NCI-H146 (cell line): ENCODE results near the gene MAPK7.
A peak's percentile ranks its signal among the peaks of the same experiment; 100 is the strongest.

Experiments used
- DNase-seq: peaks from one replicate; lab custom pipeline; 2025; lab: John Stamatoyannopoulos, UW

Gene MAPK7

DNA sequence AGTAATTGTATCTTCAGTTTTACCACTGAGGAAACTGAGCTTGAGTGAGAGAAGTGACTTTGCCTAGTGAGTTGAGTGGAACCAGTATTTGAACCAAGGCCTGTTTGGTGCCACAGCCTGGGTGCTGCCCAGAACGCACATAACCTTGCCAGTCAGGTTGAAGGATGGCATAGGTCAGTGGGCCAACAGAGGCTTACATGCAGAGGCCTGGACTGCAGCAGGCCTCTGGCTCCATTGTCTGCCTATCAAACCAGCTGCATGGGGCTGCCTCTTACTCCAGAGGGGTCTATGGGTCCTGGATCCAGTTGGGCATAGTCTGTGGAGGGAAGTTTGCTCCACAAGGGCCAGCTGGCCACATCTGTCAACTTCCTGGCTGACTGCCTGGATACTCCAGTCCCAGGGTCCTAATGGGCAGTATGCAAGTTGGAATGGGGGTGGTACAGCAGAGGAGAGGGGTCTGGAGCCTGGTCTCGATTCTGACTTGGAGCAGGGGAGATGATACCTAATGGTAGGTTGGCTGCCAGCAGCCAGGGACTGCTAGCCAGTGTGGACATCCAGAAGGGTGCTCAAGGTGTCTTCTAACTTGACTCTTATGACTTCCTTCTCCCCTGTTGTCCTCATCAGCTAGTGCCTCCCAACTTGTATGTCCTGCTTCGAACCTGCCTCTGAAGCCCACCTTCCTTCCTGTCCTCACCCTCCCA, 21.6 kb downstream of the MAPK7 start:
- no peak for DNase-seq

DNA sequence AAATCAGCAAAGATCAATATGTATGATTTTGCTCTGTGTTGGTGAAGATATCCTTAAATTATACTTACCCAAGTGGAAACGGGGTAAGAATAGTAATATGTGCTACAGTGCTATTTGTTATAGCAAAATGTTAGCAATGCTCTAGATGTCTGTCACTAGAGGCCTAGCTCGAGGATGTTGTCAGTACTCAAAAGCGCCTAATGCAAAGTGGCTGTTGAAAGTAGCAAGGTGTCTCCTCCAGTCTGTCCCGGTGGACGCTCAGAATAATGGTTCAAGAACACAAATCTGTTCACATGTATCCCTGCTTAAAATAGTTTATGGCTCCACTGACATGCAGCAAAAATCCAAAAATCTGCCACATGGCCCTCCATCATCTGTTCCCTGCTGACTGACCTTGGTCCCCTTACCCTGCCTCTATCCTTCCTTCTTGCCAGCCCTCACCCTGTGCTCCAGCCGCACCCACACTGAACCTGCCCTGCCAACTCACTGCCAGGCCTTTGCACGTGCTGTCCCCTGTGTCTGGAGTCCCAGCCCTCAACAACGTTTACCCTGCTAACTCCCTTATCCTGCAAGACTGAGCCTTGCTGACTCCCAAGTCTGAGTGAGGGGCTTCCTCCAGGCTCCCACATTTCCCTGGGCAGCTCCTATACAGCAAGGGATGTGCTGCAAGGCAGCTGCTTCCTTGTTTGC, 23.2 kb downstream of the MAPK7 start:
- no peak for DNase-seq

DNA sequence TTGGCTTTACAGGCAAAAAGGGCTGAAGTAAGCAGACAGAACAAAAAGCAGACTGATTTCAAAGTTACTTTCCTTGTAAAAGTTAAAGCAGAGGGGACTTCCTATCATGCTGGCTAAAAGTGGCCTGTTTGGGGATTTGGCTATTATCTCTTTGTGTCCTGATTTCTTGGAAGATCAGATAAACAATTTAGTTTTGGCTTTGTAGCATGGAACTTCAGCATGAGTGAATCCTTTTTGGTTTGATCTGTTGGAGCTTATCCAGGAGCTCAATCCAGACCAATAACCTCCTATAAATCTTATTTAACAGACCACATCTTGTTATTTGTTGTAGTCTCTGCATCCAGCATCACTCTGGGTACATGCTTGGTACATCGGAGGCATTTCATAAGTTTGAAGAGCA, 23.9 kb downstream of the MAPK7 start:
- DNase-seq: no peak

DNA sequence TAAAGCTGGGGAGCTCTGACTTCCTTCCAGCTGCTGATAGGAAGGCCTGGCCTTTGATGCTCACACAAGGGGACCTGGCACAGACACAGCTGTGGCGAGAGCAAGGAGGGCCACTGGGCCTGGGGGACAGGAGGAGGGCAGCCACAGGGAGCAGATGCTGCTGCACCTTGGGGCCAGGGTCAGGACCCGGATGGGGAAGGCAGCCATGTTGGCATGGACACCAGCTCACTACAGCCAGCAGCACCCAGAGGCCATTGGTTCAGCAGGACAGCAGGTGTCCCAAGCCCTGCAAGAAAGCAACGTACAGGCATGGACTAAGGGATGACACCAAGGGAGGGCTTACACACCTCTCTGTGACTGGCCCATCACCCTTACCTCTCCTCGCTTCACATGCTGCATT, 24.7 kb downstream of the MAPK7 start:
- no peak for DNase-seq

DNA sequence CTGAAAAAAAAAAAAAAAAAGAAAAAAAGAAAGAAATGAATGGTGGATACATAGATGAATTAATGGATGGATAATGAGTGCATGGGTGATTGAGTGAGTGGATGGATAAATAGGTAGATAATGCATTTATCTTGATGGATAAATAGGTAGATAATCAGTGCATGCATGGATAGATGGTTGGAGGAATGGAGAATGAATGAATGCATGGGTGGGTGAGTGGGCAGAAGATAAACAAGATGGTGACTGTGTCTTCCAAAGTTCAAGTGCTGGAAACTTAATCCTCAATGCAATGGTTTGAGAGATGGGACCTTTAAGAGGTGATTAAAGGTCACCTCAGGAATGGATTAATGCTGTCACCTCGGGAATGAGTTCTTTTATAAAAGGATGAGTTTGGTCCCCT, 26.0 kb downstream of the MAPK7 start:
- no peak for DNase-seq

DNA sequence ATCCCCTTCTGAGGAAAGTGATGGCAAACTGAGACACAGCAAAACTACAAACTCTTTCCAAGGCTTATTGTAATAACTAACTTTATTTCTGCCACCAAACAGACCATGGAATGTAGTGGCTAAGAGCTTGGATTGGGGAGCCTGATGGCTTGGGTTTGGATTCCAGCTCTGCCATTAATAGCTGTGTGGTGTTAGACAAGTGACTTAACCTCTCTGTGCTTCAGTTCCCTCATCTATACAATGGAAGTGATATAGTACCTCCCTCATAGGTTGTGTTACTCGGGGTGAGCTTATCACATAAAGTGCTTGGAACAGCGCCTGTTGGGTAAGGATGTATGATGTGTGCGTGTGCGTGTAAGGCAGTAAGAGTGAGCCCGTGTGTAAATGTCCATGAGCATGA, 26.8 kb downstream of the MAPK7 start:
- DNase-seq: no peak

DNA sequence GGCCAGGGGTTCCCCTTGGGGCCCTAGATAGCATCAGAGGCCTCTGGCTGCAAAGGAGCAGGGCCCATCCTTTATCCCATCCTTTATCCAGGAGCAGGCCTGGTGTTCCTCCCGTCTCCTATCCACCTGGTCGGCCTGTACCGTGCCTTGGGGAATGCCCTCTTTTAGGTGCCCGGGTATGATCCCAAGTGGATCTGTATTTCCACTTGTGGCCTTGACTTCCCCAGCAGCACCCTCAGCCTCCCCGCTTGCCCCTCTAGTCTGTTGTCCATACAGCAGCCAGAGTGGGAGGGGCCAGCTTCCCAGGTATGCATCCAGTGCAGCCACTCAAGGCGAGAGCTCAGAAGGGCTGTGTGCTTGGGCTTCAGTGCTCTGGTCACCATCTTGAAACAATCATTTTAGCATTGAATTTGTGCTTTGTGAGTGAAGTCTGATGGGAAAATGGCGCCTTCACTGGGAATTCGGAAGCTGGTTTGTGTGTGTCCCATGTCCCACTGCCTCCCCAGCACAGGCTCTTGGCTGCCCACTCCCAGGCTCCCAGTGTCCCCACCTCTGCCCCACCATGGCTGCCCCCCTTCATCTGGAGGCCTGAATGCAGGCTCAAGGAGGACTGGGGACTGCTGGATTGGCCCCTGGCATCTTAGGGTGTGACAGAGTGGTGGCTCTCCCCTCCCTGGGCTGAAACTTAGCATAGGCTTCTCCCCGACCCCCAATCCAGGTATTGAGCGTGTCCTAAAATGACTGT, 29.5 kb downstream of the MAPK7 start:
- no peak for DNase-seq

DNA sequence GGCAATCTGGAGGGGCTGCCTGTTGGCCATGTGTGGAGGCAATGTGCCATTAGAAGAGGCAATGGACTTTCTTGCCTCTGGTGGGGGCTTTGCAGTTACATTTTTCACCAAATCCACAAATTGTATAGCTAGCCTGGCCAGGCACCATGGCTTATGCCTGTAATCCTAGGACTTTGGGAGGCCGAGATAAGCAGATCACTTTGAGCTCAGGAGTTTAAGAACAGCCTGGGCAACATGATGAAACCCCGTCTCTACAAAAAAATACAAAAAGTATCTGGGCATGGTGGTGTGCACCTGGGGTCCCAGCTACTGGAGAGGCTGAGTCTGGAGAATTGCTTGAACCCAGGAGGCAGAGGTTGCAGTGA, 30.0 kb downstream of the MAPK7 start:
- DNase-seq: no peak

DNA sequence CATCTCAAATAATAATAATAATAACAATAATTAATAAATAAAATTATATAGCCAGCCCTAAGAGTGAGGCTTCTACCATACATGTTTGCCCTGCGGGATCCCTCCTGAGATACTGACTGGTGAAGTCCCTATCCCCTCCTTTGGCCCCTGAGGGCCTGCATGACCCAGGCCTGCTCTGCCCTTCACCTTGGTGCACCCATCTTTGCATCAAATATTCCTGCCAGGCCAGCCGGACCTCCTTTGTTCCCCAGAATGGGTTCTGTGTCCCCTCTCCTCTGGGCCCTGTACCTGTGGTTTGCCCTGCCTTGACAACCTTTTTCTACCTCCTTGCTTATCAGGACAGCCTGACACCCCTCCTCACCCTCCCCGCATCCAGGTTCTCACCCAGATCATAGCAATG, 30.8 kb downstream of the MAPK7 start:
- no peak for DNase-seq

DNA sequence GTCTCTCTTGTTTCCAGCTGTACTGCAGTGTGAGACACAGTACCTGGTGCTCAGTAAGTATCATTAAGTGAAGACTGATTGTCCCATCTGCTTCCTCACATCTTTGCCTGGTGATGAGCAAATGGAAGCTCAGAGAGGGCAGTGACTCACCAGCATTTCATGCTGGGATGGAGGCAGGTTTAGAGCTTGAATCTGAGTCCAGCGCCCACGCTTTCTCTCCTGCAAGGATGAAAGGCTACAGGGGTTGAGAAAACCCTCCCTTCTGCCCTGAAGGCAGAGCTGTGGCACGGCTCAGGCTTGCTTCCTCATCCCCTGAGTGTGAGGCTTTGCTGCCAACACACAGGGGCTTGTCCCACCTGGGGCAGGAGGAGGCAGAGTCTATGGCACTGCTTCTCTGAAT, 31.2 kb downstream of the MAPK7 start:
- DNase-seq: no peak

DNA sequence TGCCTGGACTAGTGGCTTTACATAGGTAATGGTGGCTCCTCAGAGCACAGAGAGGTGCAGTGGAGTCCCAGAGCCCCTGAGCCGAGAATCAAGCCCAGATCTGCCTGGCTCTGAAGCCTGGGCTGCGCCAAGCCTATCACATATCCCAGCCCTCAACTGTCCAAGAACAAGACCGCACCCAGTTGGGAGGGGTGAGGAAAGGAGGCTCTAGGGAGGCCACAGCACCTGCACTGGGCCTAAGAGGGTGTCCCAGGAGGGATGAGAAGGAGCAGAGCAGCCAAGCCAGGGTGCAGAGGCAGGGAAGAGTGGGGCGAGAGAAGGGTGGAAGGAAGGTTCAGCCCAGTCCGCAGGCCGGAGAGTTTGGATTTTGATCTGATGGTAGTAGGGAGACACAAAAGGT, 31.8 kb downstream of the MAPK7 start:
- DNase-seq: no peak

DNA sequence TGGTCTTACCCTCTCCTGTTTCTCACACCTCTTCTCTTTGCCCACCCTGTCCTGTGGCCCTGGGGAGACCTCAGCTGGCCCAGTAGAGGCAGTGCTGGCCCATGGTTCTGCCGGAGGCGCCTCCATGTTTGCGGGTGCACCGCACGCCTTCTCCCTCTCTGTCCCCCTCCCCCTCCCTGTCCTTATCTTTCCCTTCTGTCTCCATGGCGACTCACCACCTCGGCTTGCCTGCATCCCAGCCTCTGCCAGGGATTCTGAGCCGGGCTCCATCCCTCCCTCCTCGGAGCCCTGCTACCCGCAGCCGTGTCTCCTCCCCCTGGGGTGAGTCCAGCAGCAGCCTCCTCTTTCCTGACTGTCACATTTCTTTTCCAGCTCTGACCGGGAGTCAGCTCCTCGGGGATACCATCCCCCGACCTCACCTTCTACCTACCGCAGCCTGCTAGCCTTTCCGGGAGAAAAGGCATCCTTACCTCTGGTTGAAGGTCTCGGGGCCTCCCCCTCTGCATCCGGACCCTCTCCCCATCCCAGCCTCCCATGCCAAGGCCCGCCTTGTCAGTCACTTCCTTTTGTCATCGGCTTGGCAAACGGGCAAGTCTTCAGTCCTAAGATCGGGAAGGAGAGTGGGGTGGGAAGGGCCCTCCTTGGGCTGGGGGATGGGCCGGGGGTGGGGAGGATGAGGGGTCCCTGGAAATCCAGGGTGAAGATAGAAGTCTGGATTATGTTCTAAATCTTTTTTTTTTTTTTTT, 32.8 kb downstream of the MAPK7 start, which contains the start of gene RNF112:
Gene RNF112 (plus strand): TSS at position 358 of the 746 bp plus-strand sequence. CDS start 177 bp downstream, at position 535.
- peak; percentile 63 for DNase-seq

DNA sequence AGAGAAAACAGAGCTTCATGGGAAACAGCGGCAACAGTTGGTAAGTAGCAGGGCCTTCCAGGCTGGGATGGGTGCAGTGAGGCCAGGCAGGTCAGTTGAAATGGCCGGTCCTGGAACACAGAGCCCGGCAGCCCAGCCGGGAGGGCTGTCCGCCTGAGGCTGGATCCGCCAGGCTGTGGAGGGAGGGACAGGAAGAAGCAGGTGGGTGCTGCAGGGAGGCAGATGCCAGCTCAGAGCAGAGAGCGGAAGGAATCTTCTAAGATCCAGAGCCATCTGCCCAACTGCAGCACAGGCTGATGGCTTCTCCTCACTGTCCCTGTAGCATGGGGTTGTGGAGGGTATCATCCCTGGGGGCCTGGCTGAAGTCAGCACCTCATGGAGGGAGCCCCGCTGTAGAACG, 33.3 kb downstream of the MAPK7 start:
- DNase-seq: peak; percentile 39

DNA sequence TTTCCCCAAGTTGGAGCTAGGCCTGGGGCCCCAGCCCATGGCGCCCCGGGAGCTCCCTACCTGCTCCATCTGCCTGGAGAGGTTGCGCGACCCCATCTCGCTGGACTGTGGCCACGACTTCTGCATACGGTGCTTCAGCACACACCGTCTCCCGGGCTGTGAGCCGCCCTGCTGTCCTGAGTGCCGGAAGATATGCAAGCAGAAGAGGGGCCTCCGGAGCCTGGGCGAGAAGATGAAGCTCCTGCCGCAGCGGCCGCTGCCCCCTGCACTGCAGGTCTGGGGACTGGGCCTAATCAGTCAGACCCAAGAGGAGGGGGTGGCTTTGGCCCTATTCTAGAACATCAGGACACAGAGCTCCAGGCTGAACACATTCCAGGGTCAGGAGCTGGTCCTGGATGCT, 34.2 kb downstream of the MAPK7 start:
- DNase-seq: no peak

DNA sequence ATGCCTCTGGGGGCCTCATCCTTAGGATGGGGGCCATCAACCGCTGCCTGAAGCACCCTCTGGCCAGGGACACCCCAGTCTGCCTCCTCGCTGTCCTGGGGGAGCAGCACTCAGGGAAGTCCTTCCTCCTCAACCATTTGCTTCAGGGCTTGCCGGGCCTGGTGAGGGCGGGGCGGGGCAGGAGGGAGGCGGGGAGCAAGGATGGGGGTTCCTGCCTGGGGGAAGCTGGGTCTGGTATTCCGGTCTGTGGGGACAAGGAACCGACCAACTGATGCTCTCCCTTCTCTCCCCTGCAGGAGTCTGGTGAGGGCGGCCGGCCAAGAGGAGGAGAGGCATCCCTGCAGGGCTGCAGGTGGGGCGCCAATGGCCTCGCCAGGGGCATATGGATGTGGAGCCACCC, 34.7 kb downstream of the MAPK7 start:
- no peak for DNase-seq

DNA sequence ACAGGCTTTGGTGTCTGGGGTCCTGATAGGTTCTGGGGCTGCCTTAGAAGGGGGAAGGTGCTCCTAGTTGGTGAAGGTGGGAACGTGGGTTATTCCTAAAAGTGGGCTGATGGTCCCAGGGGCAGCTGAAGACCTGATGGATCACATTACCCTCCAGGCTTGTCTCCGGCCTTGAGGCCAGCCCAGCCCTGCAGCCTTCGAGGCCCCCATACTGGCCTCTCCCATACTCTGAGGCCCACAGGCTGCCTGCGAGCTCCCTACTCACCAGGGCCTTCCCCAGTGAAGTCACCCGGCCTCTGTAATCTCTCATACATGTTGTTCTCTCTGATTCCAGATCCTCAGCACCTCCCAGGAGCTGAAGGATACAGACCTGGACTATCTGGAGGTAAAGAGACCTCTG, 35.5 kb downstream of the MAPK7 start:
- no peak for DNase-seq

DNA sequence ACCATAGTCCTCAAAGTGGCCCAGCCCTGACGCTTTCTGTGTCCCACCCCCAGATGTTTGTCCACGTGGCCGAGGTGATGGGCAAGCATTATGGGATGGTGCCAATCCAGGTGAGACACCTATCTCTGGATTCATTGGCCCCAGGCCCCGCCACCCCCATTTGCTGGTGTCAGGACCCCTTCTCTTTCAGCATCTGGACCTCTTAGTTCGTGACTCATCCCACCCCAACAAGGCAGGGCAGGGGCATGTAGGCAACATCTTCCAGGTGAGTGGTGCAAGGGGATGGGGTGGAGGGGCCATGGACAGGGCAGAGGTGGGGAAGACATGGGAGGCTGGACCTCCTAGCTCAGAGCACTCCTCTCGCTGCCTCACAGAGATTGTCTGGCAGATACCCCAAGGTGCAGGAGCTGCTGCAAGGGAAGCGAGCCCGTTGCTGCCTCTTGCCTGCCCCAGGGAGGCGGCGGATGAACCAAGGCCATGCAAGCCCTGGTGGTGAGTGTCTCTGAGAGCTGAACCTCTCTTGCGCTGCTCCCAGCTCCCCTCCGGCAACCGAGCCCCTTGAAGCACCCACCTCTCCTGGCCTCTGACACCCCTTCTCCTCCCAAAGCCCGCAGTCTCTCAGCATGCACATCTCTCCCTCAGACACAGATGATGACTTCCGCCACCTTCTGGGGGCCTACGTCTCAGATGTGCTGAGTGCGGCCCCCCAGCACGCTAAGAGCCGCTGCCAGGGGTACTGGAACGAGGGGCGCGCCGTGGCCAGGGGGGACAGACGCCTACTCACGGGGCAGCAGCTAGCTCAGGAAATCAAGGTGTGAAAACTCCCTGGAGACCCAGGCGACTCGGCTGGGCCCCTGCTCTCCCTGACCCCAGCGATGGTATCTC, 36.3 kb downstream of the MAPK7 start:
- no peak for DNase-seq

DNA sequence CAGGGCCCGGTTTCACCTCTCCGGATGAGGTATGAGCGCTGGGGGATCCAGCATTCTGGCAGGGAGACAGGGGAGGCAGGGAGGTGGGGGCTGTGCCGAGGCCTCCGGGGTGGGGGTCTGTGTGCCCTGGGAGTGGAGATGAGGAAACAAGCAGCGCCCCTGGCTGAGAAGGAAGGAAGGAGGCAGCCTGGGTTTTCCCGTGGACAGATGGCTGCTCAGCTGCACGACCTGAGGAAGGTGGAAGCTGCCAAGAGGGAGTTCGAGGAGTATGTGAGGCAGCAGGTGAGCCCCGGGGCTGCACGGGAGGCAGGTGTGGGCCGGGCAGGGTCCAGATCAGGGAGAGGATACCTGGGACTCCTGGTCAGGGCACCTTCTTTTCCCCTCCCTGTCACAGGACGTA, 37.0 kb downstream of the MAPK7 start:
- no peak for DNase-seq

DNA sequence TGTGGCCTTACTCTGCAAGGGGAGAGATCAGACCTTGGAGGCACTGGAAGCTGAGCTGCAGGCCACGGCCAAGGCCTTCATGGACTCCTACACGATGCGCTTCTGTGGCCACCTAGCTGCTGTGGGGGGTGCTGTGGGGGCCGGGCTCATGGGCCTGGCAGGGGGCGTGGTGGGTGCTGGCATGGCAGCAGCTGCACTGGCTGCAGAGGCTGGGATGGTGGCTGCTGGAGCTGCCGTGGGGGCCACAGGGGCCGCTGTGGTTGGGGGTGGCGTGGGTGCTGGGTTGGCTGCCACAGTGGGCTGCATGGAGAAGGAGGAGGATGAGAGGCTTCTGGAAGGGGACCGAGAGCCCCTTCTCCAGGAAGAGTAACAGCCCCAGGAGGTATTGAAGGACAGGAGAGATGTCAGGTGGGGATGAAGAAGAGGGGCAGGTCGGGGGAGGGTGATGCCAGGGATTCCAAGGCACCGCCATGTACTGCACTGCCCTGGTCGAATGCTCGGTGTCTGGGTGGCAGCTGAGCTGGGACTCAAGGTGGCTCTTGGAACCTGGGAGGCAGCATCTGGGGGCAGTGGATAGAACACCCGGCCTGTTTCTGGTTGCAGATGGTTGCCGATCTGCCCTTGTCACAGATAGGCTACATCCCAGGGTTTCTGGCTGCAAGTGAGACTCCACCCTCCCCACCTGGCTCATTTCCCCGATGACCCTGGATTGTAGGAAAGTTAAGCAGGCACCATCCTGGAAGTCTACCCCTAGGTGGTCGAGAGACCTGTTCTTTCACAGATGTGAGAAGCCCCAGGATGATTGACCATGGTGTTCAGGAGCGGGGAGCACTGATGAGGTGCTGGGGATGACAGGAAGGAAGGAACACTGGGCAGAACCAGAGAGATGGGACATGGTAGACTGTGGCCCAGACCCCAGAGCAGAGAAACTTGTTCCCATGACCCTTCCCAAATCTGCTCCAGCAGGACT, 37.8 kb downstream of the MAPK7 start:
- DNase-seq: no peak

DNA sequence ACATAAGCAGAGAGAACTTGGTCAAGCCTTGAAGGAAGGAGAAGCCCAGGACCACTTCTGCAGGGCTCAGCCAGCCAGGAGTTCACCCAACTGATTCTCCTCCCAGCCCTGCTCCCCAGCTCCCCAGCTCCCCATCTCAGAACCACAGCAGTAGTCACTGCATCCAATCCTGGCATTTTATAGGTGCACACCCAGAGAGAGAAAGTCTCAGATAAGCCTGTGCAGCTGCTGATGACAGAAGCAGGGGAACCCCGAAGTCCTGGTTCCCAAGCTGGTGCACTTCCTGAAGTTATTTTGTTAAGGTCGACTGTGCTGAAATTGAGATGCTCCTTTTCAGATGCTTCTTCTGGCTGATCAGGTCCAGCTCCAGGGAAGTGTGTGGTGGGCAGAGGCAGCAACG, 39.3 kb downstream of the MAPK7 start:
- DNase-seq: no peak
